OCI-LY1 (cell line): ENCODE data around the gene IFI30.

ENCODE experiments used
- CTCF ChIP-seq: fragments of 200-600 bp; sonication (generic), shearing (Covaris generic); IDR thresholded peaks from 2 replicates; pipeline ENCODE4 v1.5.1; 2017; ENCODE audit warnings: mild to moderate bottlenecking, antibody characterized with exemption, low read length, moderate library complexity, mixed read lengths
- EZH2 ChIP-seq: fragments of 200-600 bp; sonication (generic), shearing (Covaris generic); IDR thresholded peaks from 2 replicates; pipeline ENCODE4 v1.8.0; 2017; ENCODE audit warnings: borderline replicate concordance, mixed run types, mild to moderate bottlenecking, antibody characterized with exemption, low read length, moderate library complexity, mixed read lengths

DNA sequence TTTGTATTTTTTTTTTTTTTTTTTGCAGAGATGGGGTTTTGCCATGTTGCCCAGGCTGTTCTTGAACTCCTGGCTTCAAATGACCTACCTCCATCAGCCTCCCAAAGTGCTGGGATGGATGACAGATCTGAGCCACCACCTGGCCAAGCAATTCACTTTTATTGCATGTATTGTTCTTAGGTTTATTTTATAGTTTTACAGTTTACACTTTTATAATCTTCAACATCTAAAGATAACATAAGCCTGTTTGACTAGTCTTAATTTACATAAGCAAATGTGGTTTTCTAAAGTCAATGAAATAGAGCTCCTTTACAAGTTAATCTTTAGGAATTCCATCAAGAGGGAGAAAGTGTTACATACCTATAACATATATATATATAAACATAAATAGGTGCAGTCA lies 9.9 kb downstream of the IFI30 start:
- no peak for TF ChIP-seq EZH2
- no peak for TF ChIP-seq CTCF
